Subcutaneous abdominal adipose tissue (tissue), 5 donors: ENCODE measurements around the gene SNX25.
"Not testable (repeated sequence)": the region's sequence is repeated elsewhere in the genome, so short reads cannot be mapped to it uniquely, and the experiment has no call there.

Experiments
- H3K27ac ChIP-seq: one replicate; pipeline ENCODE4 v1.7.0; 2013; ENCODE audit warnings: low read depth, mild to moderate bottlenecking, inconsistent platforms, low read length, moderate library complexity
- H3K27me3 ChIP-seq, 5 donors: one replicate each; pipeline ENCODE4 v1.7.0; 2013; ENCODE audit warnings: low read length in 5 of 5, inconsistent platforms in 1 of 5; ENCODE audit not compliant: control insufficient read depth in 5 of 5, insufficient read depth in 4 of 5
- H3K36me3 ChIP-seq, 5 donors: one replicate each; pipeline ENCODE4 v1.7.0; 2013; ENCODE audit warnings: low read length in 5 of 5; ENCODE audit not compliant: control insufficient read depth in 5 of 5, insufficient read depth in 5 of 5
- H3K4me1 ChIP-seq, 5 donors: one replicate each; pipeline ENCODE4 v1.7.0; 2013; ENCODE audit warnings: low read length in 5 of 5, mild to moderate bottlenecking in 3 of 5, moderate library complexity in 1 of 5; ENCODE audit not compliant: control insufficient read depth in 5 of 5, insufficient read depth in 5 of 5
- H3K4me3 ChIP-seq, 5 donors: one replicate each; pipeline ENCODE4 v1.7.0; 2013; ENCODE audit warnings: low read length in 5 of 5, low read depth in 1 of 5
- H3K9ac ChIP-seq, 5 donors: one replicate each; pipeline ENCODE4 v1.7.0; 2013; ENCODE audit warnings: low read length in 5 of 5, mild to moderate bottlenecking in 4 of 5, moderate library complexity in 3 of 5
- H3K9me3 ChIP-seq, 5 donors: one replicate each; pipeline ENCODE4 v1.7.0; 2013; ENCODE audit warnings: low read length in 5 of 5; ENCODE audit not compliant: control insufficient read depth in 5 of 5
- donor health status: healthy.
- donor health status: healthy.
- donor health status: healthy.
- donor health status: healthy.
- donor health status: healthy.

The SNX25 gene

GRCh38 chr4:185204238-185204910, 5.0 kb upstream of the SNX25 start:
- Histone ChIP-seq H3K36me3 (peaks cover 0 to 2% (median 0%) of the 10 kb centered on the region in 5 donors), H3K9ac (peak overlapping the region; percentile 5 to 73 (median 67)), H3K4me3 (peak overlapping the region; percentile 64 to 77 (median 71)), H3K9me3 (no peaks in the 10 kb centered on the region), H3K27me3 (peaks cover 0 to 3% (median 0%) of the 10 kb centered on the region in 5 donors), H3K4me1 (peaks cover 7 to 34% (median 29%) of the 10 kb centered on the region in 5 donors), H3K27ac (peak overlapping the region; percentile 81)

GRCh38 chr4:185205073-185205472, 4.3 kb upstream of the SNX25 start:
- not testable (repeated sequence) for H3K9me3 ChIP-seq, H3K36me3 ChIP-seq, H3K27me3 ChIP-seq, H3K4me3 ChIP-seq, H3K9ac ChIP-seq, H3K27ac ChIP-seq
- H3K4me1 ChIP-seq = peaks cover 7 to 34% (median 29%) of the 10 kb centered on the region in 5 donors

- no peaks in the 10 kb centered on the region for H3K36me3 ChIP-seq
- H3K27ac ChIP-seq = no peak overlapping the region
- peaks cover 0 to 3% (median 0%) of the 10 kb centered on the region in 5 donors for H3K27me3 ChIP-seq
- H3K9ac ChIP-seq = no peak overlapping the region
- H3K4me3 ChIP-seq = no peak overlapping the region
- peaks cover 7 to 40% (median 35%) of the 10 kb centered on the region in 5 donors for H3K4me1 ChIP-seq
- no peaks in the 10 kb centered on the region for H3K9me3 ChIP-seq
Observed at GRCh38 chr4:185205697-185206342, 3.6 kb upstream of the SNX25 start.

- H3K9me3 ChIP-seq = no peaks in the 10 kb centered on the region
- H3K4me1 ChIP-seq = peaks cover 7 to 39% (median 36%) of the 10 kb centered on the region in 5 donors
- H3K4me3 ChIP-seq = no peak overlapping the region
- H3K27me3 ChIP-seq = peaks cover 0 to 3% (median 0%) of the 10 kb centered on the region in 5 donors
- no peak overlapping the region for H3K27ac ChIP-seq
- H3K9ac ChIP-seq = no peak overlapping the region
- H3K36me3 ChIP-seq = no peaks in the 10 kb centered on the region
Observed at GRCh38 chr4:185207466-185207865, 1.9 kb upstream of the SNX25 start.

- Histone ChIP-seq H3K4me3 (peak overlapping the region in 4 of 5 donors; percentile 83 to 96 (median 92)), H3K4me1 (peaks cover 5 to 21% (median 19%) of the 10 kb centered on the region in 5 donors), H3K9ac (peak overlapping the region in 1 of 5 donors; percentile 79)
- not testable (repeated sequence) for H3K36me3 ChIP-seq, H3K9me3 ChIP-seq, H3K27me3 ChIP-seq, H3K27ac ChIP-seq
Observed at GRCh38 chr4:185209852-185210101, 379 bp downstream of the SNX25 start.

GRCh38 chr4:185210102-185210981, 944 bp downstream of the SNX25 start:
- Histone ChIP-seq H3K9ac (peak overlapping the region; percentile 43 to 83 (median 58)), H3K4me1 (peaks cover 5 to 20% (median 17%) of the 10 kb centered on the region in 5 donors), H3K9me3 (no peaks in the 10 kb centered on the region), H3K27ac (peak overlapping the region; percentile 51), H3K36me3 (no peaks in the 10 kb centered on the region), H3K4me3 (peak overlapping the region; percentile 81 to 96 (median 88)), H3K27me3 (peaks cover 0 to 3% (median 0%) of the 10 kb centered on the region in 5 donors)

DNA sequence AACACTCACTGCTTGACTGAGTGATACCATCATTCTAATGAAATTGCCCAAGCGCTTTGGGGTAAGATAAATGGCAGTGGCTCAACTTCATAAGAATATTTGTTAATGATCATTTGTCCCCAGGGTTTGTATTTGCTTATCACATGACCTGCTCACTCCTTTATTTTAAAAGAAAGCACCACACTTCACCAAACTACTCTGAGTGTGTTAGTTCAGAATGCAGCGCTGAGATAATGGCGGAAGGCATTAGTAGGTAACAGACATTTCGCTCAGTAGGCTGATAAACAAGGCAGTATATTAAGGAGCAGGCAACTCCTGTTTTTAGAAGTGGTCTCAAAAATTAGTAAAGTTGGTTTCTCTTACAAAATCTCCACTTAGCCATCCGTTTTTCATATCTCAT, 1.6 kb downstream of the SNX25 start:
- Histone ChIP-seq H3K9me3 (no peaks in the 10 kb centered on the region), H3K9ac (peak overlapping the region in 4 of 5 donors; percentile 43 to 83 (median 66)), H3K4me3 (peak overlapping the region; percentile 81 to 96 (median 88)), H3K4me1 (peaks cover 5 to 20% (median 17%) of the 10 kb centered on the region in 5 donors), H3K36me3 (no peaks in the 10 kb centered on the region), H3K27me3 (peaks cover 0 to 3% (median 0%) of the 10 kb centered on the region in 5 donors), H3K27ac (peak overlapping the region; percentile 51)

GRCh38 chr4:185211641-185212040, 2.2 kb downstream of the SNX25 start:
- Histone ChIP-seq H3K36me3 (no peaks in the 10 kb centered on the region), H3K27ac (no peak overlapping the region), H3K27me3 (peaks cover 0 to 3% (median 0%) of the 10 kb centered on the region in 5 donors), H3K4me1 (peaks cover 5 to 20% (median 17%) of the 10 kb centered on the region in 5 donors), H3K9me3 (no peaks in the 10 kb centered on the region), H3K4me3 (no peak overlapping the region), H3K9ac (no peak overlapping the region)

GRCh38 chr4:185212581-185212980, 3.2 kb downstream of the SNX25 start:
- Histone ChIP-seq H3K27ac (no peak overlapping the region), H3K4me3 (no peak overlapping the region), H3K9me3 (no peaks in the 10 kb centered on the region), H3K9ac (no peak overlapping the region), H3K36me3 (no peaks in the 10 kb centered on the region), H3K4me1 (peaks cover 5 to 25% (median 17%) of the 10 kb centered on the region in 5 donors), H3K27me3 (peaks cover 0 to 3% (median 0%) of the 10 kb centered on the region in 5 donors)
